Measurements from ENCODE around the gene ATP1B1.
"Not testable (repeated sequence)": the region's sequence is repeated elsewhere in the genome, so short reads cannot be mapped to it uniquely, and the experiment has no call there.

Gene ATP1B1

DNA sequence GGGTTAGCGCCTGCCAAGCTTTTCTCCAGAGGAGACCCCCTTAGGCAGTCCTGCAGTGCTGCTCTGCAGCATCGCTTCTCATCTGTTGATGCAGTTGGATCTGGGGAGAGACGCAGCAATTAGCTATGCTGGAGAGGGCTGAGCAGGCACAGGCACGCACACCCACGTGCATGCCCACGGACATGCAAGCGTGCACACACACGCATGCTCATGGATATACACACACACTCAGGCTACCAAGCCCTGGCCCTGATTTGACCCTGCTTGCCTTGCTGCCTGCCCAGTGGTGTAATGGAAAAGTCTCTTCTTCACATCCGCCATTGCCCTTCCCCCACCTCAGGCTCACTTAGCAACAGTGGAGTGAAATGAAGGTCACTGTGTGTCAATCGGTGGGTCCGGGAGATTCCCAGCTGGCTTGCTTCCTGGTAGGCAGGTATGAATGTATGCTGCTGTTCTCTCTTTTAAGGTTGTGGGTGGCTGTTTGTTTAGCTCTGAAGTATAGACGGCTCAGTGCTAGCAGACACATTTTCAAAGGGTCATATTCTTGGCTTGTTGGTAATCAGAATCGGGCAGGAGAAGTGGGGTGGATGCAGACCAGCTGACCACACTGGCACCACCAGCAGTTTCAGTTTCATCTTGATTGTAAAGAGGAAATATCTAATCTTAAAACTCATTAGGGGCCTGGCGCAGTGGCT, 9.5 kb downstream of the ATP1B1 start:
- DNase-seq (ENCODE audit: low read depth in 2 of 2): no peak

DNA sequence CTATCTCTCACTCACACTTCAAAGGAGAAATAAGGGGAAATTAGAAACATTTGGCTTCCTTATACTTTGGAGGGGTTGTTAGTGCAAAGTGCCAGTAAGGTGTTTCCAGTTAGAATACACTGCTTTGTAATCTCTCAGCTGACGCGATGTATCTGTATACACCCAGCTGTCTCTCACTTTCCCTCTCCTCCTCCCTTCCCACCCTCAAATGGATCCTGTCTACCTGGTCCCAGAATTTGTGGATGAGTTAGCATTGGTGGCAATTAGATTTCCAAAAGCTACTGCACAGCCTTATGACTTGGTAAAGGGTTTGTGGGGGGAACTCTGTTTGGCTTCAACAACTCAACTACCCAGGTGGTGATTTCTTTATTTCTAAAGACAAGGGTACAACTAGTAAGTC, 10.5 kb downstream of the ATP1B1 start:
- DNase-seq (ENCODE audit: low read depth in 2 of 2): no peak

DNA sequence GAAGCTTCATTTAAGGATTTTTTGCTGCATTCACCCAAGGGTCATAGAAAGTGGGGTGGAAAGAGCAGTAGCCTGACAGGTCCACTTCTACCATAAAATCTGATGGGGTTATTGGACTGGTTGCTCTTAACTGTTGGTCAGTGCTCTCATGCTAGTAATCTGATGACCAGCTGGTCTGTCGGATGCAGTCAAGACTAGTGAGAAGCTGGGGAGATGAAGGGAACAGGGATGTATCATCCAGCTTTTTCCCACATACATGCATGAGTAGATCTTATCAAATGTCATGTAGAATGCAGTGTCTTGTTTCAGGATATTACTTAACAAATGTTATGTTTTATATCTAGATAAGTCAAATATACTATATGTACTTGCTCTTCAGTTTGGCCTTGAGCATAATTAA, 11.1 kb downstream of the ATP1B1 start:
- no peak for DNase-seq (ENCODE audit: low read depth in 2 of 2)

DNA sequence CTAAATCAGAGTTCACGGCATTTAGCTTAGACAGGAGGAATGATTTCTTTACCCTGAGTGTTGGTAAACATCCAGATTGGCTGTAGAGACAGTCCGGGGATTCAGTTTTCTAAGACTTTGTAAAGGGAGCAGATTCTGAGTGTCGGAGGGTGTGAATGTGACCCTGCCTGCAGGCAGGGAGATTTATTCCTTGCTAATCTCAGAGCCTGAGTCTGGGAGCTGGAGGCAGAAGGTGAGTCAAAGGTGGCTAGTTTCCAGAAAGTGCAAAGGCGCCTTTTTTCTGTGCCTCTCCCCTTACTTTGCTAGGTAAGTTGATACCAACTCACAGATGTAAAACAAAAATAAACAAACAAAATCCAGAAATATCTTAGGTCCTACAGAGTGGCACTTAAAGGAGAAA, 11.7 kb downstream of the ATP1B1 start:
- no peak for DNase-seq (ENCODE audit: low read depth in 2 of 2)

DNA sequence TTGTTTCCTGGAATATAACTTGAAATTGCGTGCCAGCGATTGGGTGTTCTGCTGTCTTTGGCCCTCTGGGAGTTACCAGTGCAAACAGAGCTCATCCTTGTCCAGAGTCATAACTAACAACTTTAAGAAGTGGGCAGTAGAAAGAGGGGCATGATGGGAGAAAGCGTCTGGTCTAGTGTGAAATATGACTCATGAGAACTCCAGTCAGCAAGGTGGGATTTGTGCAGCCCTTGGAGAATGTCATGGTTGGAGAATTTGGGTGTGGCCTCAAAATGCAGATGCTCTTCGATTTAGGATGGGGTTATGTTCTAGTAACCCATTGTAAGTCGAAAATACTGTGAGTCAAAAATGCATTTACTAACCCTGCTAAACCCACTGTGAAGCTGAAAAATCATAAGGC, 12.9 kb downstream of the ATP1B1 start:
- no peak for DNase-seq (ENCODE audit: low read depth in 2 of 2)

DNA sequence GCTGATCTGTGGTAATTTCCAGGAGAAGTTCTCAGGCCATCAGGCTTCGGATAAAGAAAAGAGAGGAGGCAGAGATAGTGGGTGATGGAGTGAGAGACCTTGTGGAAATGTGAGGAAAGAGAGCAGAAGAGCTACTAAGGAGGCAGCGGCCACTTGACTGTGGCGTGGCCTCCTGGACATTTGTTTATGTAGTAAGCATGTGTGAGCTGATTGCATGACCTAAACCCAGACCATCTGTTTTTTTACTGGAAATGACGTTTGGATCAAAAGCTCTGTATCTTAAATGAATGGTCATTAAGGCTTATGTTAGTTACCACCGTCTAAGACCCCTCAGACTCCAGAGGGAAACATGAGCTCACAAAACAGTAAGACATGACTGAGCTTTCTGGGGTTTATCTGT, 13.6 kb downstream of the ATP1B1 start:
- no peak for DNase-seq (ENCODE audit: low read depth in 2 of 2)

DNA sequence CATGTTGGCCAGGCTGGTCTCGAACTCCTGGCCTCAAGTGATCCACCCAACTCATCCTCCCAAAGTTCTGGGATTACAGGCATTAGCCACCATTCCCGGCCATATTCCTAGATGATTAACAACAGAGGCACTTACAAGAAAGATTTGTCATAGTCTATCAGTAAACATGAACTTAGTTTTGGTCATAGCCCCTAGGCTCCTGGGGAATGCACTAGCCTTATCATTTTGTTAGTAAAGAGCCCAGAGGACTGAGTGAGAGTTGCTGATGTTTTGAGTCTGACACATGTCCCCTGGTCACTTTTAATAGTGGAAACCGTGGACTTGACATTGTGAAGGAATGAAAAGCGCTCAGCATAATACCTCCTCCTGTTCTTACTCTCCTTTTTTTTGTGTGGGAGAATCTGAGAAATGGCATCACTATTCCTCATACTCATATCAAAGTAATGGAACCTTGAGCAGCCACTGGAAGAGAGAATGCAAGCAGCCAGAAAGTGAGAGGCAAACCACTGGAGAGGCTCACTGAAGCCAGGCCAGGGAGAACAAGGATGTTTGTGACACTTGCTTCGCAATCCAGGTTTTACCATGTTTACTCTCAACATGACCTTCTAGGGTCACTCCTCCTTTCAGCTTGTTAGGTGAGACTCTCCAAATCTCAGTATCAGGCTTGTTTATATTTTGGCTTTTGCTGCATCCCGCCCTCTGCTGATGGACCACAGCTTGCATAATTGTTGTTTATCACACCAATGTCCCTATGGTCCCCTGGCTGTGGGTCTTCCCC, 14.8 kb downstream of the ATP1B1 start:
- no peak for DNase-seq (ENCODE audit: low read depth in 2 of 2)

DNA sequence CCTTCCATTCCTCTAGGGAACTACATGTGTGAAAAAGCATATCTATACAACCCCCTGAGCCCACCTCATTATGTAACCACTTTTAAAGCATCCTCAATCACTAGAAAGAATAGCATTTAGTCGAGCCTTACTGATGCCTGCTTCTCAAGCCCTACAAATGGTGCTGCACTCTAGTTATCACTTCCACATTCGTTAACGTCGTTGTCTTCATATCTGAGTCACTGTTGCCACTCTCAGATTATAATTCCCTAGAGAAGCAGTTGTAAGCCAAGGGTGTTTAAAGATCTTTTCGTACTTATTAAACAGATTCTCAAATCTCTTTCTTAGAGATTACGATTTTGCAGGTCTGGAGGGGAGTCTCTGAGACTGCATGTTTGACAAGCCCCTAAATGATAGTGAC, 16.5 kb downstream of the ATP1B1 start:
- no peak for DNase-seq (ENCODE audit: low read depth in 2 of 2)

DNA sequence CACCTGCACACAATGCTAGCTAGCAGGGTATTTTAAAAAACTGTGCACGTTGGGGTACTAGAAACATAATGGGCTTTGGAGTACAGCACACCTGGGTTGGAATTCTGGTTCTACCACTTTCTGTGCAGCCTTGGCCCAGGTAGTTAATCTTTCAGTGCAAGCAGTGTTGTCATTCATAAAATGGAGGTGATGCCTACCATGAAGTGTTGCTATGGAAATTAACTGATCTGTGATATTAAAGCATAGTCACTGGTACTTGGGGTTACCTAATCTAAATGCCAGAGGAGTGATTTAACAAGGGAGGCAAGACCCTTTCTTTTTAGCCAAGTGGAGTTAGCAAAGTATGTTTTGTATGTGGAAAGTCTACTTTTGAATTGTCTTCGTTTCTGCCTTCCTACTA, 18.0 kb downstream of the ATP1B1 start:
- DNase-seq (ENCODE audit: low read depth in 2 of 2): no peak

DNA sequence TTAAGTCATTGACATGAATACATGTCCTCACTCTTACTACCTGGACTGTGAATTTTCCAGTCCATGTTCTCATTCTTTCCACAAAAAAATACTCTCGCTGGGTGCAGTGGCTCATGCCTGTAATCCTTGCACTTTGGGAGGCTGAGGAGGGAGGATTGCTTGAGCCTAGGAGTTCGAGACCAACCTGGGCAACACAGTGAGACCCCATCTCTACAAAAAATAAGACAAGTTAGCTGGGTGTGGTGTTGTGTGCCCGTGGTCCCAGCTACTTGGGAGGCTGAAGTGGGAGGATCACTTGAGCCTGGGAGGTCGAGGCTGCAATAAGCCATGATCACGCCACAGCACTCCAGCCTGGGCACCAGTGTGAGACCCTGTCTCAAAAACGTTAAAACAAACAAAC, 19.1 kb downstream of the ATP1B1 start:
- not testable (repeated sequence) for DNase-seq (ENCODE audit: low read depth in 2 of 2)

DNA sequence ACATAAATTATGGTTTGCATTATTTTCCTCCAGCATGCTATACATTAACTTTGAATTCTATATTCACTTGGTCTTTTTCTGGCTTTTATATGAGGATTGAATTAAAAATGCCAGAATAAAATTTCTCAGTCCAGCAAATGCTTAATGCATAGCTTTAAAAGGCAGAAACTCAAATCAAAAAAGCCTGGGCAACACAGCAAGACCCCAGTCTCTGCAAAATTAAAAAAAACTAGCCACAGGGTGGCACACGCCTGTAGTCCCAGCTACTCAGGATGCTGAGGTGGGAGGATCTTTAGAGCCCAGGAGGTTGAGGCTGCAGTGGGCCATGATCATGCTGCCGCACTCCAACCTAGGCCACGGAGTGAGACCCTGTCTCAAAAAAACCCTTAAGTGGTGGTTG, 19.8 kb downstream of the ATP1B1 start:
- DNase-seq (ENCODE audit: low read depth in 2 of 2): no peak

DNA sequence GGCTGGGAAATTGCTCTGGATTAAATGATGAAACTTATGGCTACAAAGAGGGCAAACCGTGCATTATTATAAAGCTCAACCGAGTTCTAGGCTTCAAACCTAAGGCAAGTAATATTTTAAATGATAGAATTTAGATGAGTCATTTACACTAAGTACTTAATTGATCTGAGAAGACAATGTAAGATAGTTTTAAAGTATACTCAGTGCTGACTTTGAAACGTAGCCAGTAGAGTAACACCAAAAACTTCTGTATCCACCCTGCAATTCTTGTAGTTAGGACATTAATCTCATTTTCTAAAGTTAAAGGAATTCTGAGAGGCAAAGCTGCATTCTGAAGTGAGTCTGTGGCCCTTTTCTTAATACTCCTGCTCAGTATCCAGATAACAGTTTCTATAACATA, 20.8 kb downstream of the ATP1B1 start:
- DNase-seq (ENCODE audit: low read depth in 2 of 2): no peak

DNA sequence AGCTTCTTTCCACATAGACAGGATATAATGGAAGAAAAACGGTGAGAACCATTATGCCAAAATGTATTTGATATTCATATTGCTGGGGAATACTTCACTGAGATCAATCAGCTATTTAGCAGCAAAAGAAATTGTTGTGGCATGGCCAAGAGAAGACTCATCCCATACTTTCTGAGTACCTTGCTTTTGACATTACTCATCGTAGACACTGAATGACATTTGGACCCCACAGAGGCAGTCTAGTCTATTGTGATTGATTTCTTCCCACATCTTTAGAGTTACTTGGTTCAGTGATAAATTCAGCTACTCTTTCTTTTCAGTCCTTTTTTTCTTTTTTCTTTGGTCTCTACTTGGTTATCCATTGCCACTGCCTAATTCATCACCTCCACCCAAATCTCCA, 22.1 kb downstream of the ATP1B1 start:
- DNase-seq (ENCODE audit: low read depth in 2 of 2): no peak

DNA sequence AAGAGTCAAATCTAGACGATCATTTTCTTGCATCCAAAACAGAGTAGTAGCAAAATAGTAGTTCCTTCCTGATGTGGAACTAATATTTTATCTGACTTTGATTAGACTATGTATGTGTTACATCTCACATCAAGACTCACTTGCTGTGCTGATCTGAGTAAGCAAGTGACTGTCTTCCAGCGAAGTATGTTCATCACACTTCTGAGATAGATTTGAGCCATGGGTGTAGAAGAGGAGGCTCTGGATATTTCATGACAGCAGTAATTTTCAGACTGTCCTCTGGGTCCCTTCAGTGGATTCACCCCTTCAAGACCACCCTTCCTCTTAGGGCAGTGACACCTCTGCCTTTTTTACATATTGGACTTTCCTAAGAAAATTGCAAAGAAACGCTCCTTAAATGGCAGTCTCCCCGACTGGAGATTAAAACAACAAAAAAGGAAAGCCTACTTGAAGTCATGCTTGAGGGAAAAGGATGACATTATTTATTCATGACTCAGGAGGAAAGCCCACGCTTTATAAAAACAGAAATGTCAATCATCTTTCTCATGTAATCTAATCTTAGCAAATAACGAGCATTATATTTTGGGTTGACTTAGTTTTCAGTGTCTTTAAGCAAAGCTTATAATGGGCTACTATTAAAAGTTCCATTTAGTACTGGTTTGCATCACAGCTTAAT, 22.8 kb downstream of the ATP1B1 start:
- DNase-seq (ENCODE audit: low read depth in 2 of 2): no peak

DNA sequence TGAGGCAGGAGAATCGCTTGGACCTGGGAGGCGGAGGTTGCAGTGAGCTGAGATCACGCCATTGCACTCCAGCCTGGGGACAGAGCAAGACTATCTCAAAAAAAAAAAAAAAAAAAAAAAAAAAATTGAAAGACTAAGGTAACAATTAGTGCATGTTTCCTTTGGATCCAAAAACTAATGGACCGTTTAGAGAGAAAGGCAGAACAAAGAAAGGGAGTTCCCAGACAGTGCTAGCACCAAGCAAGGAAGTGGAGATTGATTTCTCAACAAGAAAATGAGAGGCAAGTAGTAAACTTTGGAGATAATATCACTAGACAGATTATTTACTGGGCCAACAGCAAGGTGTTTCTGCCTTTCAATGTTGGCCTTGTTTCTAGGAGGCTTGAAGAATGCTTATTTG, 24.2 kb downstream of the ATP1B1 start:
- DNase-seq (ENCODE audit: low read depth in 2 of 2): no peak

DNA sequence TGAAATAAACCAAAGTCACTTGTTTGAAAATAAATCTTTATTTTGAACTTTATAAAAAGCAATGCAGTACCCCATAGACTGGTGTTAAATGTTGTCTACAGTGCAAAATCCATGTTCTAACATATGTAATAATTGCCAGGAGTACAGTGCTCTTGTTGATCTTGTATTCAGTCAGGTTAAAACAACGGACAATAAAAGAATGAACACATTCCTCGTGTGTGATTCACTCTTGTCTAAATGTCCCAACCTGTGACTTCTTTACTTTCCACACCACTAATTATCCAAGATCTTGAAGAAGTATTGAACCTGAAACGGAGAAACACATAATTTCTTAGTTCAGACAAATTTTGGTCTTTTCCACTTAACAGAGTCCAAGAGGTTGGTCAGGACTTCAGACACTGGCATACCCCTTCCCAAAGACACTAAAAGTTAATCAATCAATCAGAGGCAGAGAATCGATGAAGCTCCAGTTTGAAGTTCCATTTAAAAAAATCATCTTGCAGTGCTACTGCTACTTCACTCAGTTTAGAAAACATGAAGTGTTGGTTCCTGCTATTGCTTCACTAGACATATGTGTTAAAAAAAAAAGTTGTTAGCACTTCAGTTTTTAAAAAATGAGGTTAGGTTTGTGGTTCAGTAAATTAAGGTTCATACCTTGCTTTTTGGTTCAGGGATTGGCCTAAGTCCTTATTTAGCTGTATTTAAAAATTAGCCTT, 26.2 kb downstream of the ATP1B1 start:
- DNase-seq (ENCODE audit: low read depth in 2 of 2): no peak

DNA sequence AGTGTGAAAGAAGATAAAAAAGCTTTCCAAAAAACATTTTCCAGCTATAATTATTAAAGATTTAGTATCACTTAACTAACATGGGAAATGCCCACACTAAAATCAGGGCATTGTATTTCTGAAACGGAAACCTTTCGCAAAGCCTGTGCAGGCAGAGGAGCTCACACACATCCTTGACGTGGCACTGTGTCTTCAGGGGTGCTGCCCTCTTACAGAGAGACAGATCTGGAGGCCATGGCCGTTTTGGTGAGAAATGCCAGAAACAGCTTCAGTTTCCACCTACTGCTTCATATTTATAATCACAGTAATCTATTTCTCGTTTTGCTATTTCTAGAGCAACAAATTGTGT, 26.7 kb downstream of the ATP1B1 start:
- no peak for DNase-seq (ENCODE audit: low read depth in 2 of 2)

DNA sequence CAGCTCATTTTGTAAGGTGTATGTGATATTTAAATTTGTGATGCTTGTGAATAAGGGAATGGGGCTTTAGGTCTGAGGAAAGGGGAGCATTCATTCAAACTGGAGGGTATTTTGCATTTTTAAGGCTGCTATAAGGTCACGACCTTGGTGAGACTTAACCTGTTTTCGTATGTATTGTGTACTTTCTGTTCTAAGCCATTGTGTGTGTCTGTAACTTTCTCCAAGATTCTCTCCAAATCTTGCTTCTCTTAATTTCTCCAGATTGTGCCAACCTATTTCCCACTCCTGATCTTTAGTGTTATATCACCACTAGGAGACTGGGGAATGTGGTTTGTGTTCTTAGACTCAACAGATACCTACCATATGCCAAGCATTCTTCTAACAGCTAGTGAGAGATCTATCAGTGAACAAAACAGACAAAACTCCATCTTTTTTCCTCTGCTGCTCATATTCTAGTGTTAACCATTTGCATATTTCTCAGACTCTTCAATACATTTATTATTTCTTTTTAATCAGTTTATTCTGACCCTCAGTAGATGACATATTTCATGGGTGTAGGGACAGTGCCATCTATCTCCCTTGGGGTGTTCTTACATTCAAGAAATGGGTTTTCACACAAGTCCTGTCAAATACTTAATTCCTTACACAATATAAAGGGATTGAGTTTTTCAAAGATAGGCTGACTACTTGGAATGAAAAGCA, 27.5 kb downstream of the ATP1B1 start:
- no peak for DNase-seq (ENCODE audit: low read depth in 2 of 2)

DNA sequence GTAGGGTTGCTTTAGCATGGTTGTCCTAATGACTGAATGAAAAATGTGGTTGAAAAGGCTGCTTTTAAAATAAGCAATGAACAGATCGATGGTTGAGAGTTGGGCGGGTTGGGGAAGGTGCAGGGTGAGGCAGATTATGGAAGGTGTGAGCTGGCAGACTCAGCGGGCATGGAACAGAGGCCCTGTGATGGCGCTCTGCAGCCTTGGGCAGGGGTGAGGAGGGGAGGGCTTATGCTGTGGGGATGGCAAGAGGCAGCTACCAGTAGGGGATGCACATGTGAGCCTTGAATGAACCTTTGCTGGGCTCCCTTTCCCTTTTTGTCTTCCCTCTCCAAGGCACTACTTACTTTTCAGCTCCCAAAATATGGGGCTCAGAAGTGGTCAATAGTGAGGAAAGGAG, 30.9 kb downstream of the ATP1B1 start:
- no peak for DNase-seq (ENCODE audit: low read depth in 2 of 2)

DNA sequence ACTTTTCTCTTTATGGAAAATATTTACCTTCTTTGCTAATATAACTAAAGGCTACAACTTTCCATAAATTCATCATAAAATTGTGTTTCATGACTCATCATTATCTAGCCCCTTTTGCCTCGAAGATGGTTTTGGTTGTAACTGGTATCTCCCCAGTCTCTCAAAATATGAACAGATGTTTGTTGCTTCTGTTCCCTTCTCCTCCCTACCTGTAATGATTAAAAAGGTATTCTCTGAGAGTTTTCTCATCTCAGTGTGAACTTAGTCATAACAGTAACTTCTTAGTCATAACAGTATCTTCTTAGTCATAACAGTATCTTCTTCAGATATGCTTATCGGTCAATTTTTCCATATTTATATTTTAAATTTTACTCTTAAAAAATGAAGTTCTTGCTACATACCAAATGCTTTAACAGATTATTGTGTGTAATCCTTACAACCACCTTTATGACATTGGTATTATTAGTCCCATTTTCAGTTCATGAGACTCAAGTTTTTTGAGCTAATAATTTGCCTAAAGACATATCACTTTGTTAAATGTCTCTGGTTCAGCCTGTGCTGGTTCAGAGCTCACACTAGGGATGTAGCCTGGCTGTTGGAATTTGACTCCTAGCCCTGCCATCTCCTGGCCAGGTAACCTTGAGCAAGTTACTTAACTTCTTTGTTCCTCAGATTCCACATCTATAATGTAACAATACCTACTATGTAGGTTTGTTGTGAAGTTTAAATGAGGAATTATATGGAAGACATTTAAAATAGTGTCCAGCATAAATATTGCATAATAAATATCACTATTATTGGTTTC, 32.6 kb downstream of the ATP1B1 start:
- no peak for DNase-seq (ENCODE audit: low read depth in 2 of 2)

DNA sequence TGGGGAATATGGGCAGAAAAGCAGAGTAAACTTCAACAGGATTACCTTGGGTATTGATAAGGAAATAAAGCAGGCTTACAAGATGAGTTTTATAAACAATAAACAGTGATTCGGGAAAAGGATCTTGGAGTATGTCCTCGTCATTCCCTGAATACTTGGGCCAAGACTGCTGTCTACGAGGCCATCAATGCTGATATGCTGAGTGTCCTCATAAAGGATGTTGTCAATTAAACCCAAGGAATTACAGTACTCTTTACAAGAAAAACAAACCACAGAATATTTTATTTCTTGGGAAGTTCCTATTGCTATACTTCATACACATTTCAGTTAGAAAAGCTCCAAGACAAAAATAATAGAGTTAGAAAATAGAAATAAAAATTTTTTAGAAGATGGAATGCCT, 34.9 kb downstream of the ATP1B1 start:
- DNase-seq (ENCODE audit: low read depth in 2 of 2): no peak
